HCEC 1CT (cell line): ENCODE measurements around the gene PLEKHH3.

Experiments
- DNase-seq: peaks from one replicate; pipeline ENCODE4 v3.0.0-alpha.2; 2017

The PLEKHH3 gene

DNA sequence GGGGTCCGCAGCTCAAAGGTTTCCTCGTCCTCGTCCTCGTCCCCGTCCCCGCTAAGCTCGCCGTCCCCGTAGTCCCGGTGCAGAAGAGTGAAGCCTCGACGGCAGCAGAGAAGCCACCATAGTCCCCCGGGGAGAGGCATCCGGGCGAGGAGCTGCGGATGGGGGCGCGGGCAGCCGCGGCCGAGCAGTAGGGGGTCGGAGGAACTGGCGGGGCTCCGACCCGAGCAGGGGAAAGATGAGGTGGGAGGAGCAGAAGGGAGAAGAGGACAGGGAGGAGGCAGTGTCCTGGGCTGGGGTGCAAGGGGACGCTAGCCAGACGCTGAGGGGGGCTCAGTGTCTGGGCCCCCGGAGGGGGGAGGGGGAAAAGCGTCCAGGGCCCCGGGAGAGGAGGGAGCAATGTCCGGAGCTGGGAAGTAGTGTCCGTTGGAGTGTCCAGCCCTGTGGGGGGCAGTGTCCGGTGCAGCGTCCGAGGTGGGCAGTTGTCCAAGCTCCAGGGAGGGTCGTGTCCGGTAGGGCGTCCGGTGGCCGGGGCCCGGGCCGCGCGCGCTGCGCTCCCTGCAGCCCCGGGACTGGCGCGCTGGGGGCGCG is at the start of gene PLEKHH3:
Gene PLEKHH3, minus strand, starts transcription at position 571 of the 588 bp plus-strand sequence. Its CDS starts 431 bp downstream, at position 140.
- DNase-seq = no peak

GRCh38 chr17:42725143-42725542 is 48.3 kb upstream of the PLEKHH3 start:
- DNase-seq = no peak

- DNase-seq = no peak
These were observed 46.8 kb upstream of the PLEKHH3 start for GRCh38 chr17:42723636-42724035.

GRCh38 chr17:42720996-42721583 is 44.3 kb upstream of the PLEKHH3 start:
- peak; percentile 64 for DNase-seq

DNA sequence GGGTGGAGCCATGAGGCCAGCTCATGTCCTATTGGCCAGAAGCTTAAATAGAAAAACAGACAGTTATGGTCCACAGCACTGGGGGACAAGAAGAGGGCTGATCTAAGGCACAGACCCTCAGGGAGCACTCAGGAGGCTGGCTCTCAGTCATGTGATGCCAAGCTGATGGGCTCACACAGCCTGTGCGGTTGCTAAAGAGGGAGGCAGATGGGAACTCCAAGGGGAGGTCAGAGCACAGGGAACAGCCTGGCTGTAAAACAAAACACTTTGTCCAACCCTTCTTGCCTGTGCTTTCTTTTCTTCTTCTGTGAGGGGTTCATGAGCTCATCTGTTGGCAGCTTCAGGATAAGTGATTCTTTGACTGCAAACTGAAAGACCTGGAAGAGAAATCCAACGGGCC is 32.8 kb upstream of the PLEKHH3 start:
- DNase-seq = no peak

GRCh38 chr17:42708588-42708987 is 31.8 kb upstream of the PLEKHH3 start:
- DNase-seq = no peak

GRCh38 chr17:42706732-42707131 is 29.9 kb upstream of the PLEKHH3 start:
- DNase-seq = no peak

GRCh38 chr17:42704837-42705494 is 28.2 kb upstream of the PLEKHH3 start:
- no peak for DNase-seq

GRCh38 chr17:42704490-42704836 is 27.7 kb upstream of the PLEKHH3 start:
- DNase-seq = no peak

DNA sequence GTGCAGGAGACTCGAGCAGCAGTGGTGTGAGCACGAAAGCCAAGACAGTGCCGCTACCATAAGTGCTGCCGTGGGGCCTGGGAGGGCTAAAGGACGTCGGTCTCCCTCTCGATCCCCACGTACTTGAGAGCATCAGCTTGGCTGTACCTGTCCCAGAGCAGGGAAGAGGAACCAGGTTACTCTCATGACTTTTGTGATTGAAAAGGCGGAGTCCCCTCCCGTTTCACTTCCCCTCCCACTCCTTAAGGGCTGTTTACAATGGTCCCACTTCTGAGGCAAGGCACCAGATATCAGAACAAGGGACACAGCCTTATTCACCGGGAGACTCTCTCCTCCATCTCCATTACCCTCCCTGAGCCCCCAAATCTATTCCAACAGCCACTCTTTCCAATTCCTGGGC is 25.7 kb upstream of the PLEKHH3 start:
- DNase-seq = no peak

- no peak for DNase-seq
These were observed 23.9 kb upstream of the PLEKHH3 start for GRCh38 chr17:42700586-42701289.

DNA sequence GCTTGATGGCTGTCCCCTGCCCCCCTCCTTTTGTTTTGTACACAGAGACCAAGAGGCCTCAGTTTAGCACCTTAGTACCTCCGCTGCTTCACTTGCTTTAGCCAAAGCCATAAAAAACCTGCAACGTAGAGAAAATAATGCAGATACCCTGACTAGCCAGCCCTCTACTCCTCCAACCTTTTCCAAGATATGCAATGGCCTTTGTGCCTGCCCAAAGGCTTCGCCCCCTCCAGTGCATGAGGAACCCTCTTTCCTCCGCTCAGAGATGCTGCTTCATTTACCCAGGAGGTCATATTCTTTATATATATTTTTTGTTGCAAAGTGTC is 22.6 kb upstream of the PLEKHH3 start:
- no peak for DNase-seq

DNA sequence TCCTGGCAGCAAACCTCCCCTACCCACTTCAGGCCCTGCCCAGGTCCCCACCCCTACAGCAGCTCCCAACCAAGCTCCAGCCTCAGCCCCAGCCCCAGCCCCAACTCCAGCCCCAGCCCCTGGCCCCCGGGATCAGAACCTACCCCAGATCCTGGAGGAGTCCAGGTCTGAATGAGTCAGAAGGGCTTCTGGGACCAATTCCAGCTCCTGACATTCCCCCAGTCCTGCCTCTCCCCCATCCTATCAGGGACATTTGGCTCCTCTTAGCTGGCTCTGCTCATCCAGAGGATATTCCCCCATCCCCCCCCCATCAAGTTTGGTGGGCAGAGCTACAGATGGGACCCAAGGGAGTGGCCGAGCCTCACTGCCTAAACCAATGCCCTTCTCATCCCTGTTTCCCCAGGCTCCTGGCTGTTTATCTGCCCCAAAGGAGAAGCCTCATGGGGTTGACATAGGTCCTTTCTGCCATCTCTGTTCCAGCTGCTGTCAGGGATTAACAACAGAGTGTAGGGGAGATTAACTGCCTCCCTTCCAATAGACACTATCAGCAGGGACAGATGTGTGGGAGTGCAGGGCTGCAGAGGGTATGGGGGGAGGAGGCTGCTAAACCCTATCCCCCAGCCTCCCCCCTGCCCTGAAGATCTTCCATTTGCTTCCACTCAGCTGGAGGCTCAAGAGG is 22.1 kb upstream of the PLEKHH3 start:
- peak; percentile 62 for DNase-seq

DNA sequence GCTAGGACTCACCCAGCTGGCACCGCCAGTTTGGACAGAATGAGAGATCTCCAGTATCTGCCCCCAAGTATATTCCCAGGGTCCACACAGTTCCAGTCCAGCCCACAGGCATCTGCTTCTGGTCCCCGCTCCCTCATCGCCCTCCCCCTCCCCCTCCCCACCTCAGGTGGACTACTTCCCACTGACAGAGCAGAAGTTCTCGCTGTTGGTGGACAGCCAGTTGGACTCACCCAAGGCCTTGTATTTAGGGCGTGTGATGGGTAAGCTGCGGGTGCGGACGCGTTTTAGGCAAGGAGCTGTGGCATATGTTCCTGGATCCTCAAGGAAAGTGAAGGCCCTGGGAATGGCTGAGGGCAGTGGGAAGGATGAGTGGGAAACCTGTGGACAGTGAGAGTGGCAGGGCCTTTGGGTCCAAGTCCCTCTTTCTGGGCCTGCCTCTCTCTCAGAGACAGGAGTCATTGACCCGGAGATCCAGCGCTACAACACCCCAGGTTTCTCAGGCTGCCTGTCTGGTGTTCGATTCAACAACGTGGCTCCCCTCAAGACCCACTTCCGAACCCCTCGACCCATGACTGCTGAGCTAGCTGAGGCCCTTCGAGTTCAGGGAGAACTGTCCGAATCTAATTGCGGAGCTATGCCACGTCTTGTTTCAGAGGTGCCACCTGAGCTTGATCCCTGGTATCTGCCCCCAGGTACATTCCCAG is 20.5 kb upstream of the PLEKHH3 start:
- no peak for DNase-seq

GRCh38 chr17:42695500-42695899 is 18.7 kb upstream of the PLEKHH3 start:
- no peak for DNase-seq

GRCh38 chr17:42694524-42694923 is 17.7 kb upstream of the PLEKHH3 start:
- no peak for DNase-seq

GRCh38 chr17:42692489-42692888 is 15.7 kb upstream of the PLEKHH3 start:
- no peak for DNase-seq

DNA sequence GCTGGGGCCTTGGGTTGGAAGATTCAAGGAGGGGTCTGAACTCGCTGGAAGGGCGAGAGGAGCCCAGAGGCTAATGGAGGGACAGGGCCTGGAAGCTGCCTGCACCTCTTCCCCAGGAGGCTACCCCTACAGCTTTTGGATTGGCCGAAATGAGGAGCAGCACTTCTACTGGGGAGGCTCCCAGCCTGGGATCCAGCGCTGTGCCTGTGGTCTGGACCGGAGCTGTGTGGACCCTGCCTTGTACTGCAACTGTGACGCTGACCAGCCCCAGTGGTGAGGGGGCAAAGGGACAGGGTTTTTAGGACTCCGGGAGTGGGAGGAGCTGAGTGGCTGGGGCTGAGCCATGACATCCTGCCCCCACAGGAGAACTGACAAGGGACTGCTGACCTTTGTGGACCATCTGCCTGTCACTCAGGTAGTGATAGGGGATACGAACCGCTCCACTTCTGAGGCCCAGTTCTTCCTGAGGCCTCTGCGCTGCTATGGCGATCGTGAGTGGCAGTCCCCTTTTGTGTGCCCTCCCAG is 14.3 kb upstream of the PLEKHH3 start:
- DNase-seq = no peak

DNA sequence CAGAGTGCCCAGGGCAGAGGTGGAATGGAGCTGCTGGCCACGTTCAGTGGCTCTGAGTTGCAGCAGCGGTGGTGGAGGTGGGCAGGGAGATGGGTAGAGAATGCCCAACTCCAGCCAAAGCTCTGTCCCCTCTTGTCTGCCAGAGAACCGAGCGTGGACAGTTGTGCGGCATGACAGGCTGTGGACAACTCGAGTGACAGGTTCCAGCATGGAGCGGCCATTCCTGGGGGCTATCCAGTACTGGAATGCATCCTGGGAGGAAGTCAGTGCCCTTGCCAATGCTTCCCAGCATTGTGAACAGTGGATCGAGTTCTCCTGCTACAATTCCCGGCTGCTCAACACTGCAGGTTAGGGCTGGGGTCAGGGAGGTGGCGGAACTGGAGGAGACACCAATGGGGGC is 13.8 kb upstream of the PLEKHH3 start:
- DNase-seq = no peak

DNA sequence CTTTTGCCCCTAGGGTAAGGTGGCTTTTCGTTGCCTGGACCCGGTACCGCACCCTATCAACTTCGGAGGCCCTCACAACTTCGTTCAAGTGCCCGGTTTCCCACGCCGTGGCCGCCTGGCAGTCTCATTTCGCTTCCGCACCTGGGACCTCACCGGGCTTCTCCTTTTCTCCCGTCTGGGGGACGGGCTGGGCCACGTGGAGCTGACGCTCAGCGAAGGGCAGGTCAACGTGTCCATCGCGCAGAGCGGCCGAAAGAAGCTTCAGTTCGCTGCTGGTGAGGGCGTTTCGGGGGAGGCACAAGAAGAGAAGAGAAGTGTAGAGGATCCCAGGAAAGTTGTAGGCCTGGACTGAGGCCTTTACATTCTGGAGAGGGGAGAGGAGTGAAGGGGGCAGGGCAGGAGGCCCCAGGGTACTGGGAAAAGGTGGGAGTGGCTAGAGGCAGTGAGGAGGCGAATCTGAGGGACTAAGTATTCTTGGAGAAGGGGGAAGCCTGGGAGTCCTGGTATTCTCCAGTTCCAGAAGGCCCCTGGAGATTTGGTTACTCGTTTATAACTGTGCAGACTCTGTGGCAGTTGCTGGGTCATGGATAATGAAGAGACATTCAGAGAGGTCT is 11.0 kb upstream of the PLEKHH3 start:
- DNase-seq = no peak

- DNase-seq = no peak
These were observed 9.8 kb upstream of the PLEKHH3 start for GRCh38 chr17:42686520-42687128.

- no peak for DNase-seq
These were observed 9.0 kb upstream of the PLEKHH3 start for GRCh38 chr17:42685831-42686230.
